SK-N-DZ (cell line): ENCODE data around the gene TBCE. TPM values are rescaled to one million over a fixed set of nuclear protein-coding genes. Genes with fewer than 3 reads are reported as not detected.

Experiments
- DNase-seq: peaks from one replicate; pipeline ENCODE4 v3.0.0-alpha.2; 2015; ENCODE audit warnings: low spot score
- polyA plus RNA-seq, 2 experiments: library from polyadenylated mRNA; depleted of rRNA; stranded (reverse); fragments of >200 nt; gene quantifications; 2 replicates each; pipeline ENCODE4 v1.2.3, GENCODE V29; 2014

TBCE gene
- 26.7 and 29.7 TPM in 2 replicates for polyA plus RNA-seq (2014; cell fraction: cytosol; rRNA removed)
- polyA plus RNA-seq (2014; cell fraction: nucleus; rRNA removed) = 24.8 and 35.0 TPM in 2 replicates

- DNase-seq = peak; percentile 96
Measured at GRCh38 chr1:235367000-235367908, at the start of gene TBCE. TSS of gene TBCE (plus strand) at chr1:235367427. CDS start at chr1:235380050, 12,623 bp downstream.

GRCh38 chr1:235319255-235319654 lies 48.0 kb upstream of the TBCE start:
- DNase-seq = no peak

- DNase-seq = no peak
Measured at GRCh38 chr1:235320521-235321179, 46.6 kb upstream of the TBCE start.

- DNase-seq = no peak
Measured at GRCh38 chr1:235324296-235324695, 42.9 kb upstream of the TBCE start.

- DNase-seq = no peak
Measured at GRCh38 chr1:235325139-235325538, 42.1 kb upstream of the TBCE start.

- DNase-seq = no peak
Measured at GRCh38 chr1:235325854-235326253, 41.4 kb upstream of the TBCE start.

- peak; percentile 31 for DNase-seq
Measured at GRCh38 chr1:235326719-235327558, 40.3 kb upstream of the TBCE start.

- DNase-seq = no peak
Measured at GRCh38 chr1:235327559-235328270, 39.5 kb upstream of the TBCE start, which contains the start of gene ARID4B. TSS of gene ARID4B (minus strand) at chr1:235328179. CDS start at chr1:235326919, 1,260 bp downstream.

- peak; percentile 100 for DNase-seq
Measured at GRCh38 chr1:235328271-235329138, 38.7 kb upstream of the TBCE start, which contains the start of gene GGPS1. TSS of gene GGPS1 (plus strand) at chr1:235328570. CDS start at chr1:235335265, 6,695 bp downstream.

- no peak for DNase-seq
Measured at GRCh38 chr1:235329139-235329902, 37.9 kb upstream of the TBCE start.

GRCh38 chr1:235330918-235331285 lies 36.3 kb upstream of the TBCE start:
- no peak for DNase-seq

- no peak for DNase-seq
Measured at GRCh38 chr1:235331401-235331800, 35.8 kb upstream of the TBCE start.

GRCh38 chr1:235336903-235337302 lies 30.3 kb upstream of the TBCE start:
- no peak for DNase-seq

- DNase-seq = no peak
Measured at GRCh38 chr1:235339746-235340145, 27.5 kb upstream of the TBCE start.

GRCh38 chr1:235341334-235341733 lies 25.9 kb upstream of the TBCE start:
- no peak for DNase-seq

- no peak for DNase-seq
Measured at GRCh38 chr1:235342039-235342438, 25.2 kb upstream of the TBCE start.

- DNase-seq = no peak
Measured at GRCh38 chr1:235342471-235342870, 24.8 kb upstream of the TBCE start.

GRCh38 chr1:235343726-235344125 lies 23.5 kb upstream of the TBCE start:
- DNase-seq = no peak

GRCh38 chr1:235351441-235351840 lies 15.8 kb upstream of the TBCE start:
- no peak for DNase-seq
